Stimulated activated CD4-positive, alpha-beta T cell treated with anti-CD3 and anti-CD28 coated beads, Interleukin-2, amount 100 ng/mL, for 4 hours (primary cell): Measurements from ENCODE around the gene EPHA6.
"Not testable (repeated sequence)": the region's sequence is repeated elsewhere in the genome, so short reads cannot be mapped to it uniquely, and the experiment has no call there.

Experiments used
- DNase-seq: peaks from one replicate; pipeline ENCODE4 v3.0.0-alpha.2; 2020; ENCODE audit warnings: low read depth

The EPHA6 gene

GRCh38 chr3:97025612-97026011, 211.2 kb downstream of the EPHA6 start:
- DNase-seq = not testable (repeated sequence)

DNA sequence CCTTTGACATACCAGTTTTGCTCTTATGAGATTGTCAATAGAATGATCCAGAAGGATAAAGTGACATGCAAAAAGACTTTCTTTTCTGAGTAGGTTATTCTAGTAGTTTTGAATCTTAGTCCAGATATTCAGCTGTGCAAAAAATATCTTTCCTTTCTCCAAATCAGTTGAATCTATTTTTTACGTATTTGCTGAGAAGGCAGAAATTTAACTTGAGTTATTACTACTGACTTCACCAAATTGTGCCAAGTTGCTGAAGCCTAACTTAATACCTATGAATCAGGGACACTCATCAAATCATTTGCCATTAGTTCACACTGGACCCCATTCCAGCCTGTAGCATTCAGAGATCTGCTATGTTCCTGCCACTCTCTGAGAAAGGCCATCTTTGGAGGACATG, 215.6 kb downstream of the EPHA6 start:
- no peak for DNase-seq

GRCh38 chr3:97037294-97037943, 223.0 kb downstream of the EPHA6 start:
- DNase-seq = no peak

DNA sequence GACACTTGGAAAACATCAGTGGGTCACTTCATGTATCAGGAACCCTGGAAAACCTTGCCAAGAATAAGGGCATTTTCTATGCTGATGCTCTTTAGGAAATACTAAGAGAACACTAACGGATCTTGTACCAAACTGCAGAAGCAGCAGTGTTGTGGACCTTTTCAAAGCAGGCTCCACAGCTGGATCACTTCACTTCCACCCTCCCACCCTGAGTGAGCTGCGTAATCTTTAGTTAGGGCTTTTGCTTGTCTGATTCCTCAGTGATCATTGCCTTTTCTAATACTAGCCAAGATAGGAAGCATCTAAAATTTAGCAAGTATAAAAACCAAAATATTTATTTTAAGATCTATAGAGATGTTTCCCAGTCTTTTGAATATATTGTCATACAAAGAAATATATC, 229.0 kb downstream of the EPHA6 start:
- no peak for DNase-seq

DNA sequence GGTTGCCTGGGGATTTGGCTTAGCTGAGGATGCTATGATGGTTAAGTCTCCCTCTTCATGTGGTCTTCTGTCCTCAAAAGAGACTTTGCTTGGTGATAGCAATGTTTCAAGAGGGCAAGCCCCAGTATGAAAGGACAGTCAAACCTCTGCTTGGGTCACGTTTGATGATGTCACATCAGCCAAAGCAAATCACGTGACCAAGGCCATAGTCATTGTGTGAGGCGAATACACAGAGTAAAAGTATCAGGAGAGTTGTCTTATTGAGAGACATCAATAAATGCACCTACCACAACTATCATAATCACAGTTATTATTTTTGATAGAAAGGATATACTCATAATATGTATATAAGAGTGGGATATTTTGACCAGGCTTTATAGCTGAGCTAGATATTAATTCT, 243.0 kb downstream of the EPHA6 start:
- no peak for DNase-seq

- no peak for DNase-seq
These were observed 244.8 kb downstream of the EPHA6 start for GRCh38 chr3:97059168-97059567.

GRCh38 chr3:97066531-97066930, 252.1 kb downstream of the EPHA6 start:
- no peak for DNase-seq

- no peak for DNase-seq
These were observed 255.9 kb downstream of the EPHA6 start for GRCh38 chr3:97070302-97070701.

- DNase-seq = no peak
These were observed 260.2 kb downstream of the EPHA6 start for GRCh38 chr3:97074546-97074945.

- DNase-seq = no peak
These were observed 262.3 kb downstream of the EPHA6 start for GRCh38 chr3:97076673-97077072.

DNA sequence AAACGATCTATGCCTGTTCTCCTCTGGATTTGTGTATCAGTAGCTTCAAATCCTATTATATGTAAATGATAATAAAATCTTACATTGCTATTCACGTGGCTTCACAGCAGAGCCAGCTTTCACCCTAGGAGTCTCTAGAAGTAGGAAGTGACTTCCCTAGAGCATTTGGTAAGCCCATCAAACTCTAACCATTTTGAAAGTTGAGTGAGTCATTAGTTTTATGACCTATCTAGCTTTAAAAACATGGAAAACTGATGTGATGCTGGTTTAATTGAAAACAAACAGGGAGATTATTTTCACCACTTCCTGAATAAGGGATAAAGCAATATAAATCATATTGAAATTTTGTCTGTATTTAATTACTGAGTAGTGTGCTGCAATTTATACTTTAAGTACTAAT, 275.2 kb downstream of the EPHA6 start:
- no peak for DNase-seq

- no peak for DNase-seq
These were observed 288.2 kb downstream of the EPHA6 start for GRCh38 chr3:97102641-97103040.

DNA sequence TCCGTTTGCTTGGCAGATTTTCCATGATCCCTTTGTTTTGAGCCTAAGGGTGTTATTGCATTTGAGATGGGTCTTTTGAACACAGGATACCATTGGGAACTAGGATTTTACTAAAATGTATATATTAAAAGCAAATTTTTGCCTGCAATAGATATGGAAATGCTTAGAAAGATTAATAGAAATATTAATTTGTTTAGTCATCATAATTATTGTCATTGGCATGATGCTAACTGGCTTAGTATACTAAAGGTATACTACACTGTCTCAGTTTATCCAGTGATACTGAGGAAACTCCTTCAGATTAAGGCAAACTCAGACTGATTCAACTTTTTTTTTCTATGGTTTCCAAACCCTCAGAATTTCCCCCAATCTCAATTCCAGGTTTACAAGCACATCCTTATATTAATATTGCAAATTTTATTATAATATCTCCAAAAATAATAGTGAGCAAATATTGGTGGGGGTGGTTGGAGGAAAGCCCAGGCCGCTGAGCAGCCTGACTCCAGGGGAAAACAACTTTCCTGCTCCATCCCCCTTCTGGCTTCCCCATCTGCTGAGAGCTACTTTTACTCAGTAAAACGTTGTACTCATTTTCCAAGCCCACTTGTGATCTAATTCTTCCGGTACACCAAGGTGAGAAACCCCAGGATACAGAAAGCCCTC, 291.7 kb downstream of the EPHA6 start:
- DNase-seq = no peak

DNA sequence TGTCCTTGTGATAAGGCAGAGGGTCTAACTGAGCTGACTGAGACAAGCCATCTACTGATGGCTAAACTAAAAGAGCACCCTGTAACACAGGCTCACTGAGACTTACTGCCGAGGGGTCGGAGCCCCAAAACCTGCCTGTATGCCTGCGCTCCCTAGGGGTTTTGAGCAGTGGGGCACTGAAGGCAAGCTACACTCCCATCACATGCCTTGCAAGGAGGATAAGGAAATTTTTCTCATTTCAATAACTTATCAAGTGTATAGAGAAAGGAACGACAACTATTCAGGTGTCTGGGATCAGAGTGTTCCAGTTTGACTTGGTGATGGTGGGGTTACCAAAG, 292.2 kb downstream of the EPHA6 start:
- no peak for DNase-seq

DNA sequence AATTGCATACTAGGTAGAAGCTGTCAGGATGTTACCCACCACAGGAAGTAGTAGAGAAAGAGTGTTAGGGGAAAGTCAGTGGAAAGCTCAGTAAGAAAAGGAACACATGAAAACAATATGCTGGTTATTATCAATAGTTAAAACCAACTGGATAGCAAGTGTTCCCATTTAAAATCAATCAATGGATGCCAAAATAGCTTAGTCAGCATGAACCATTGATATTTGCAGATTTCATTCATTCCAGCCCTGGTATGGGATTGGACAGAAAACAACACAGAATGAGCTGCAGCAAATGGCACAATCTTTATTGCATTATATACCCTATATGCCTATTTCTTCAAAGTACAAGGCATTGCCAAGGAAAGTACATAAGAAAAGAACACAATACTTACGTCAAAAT, 293.7 kb downstream of the EPHA6 start:
- no peak for DNase-seq

- no peak for DNase-seq
These were observed 296.9 kb downstream of the EPHA6 start for GRCh38 chr3:97111244-97111643.

DNA sequence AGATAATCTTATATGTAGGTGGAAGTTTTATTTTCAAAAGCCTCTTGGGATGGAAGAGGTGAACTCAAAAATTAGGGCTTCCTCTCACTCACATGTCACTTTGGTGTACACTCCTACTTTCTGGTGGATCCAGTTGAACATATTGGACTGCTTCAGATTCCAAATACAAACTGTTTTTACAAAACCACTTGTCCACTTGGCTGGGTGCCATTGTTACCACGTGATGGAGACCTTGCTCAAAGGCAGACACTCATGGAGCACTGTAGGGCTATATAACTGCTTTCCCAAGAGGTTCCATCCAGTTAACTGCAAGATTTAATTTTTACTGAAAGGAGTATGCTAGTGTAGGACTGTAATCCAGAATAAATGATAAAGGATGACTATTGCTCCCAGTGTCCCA, 307.0 kb downstream of the EPHA6 start:
- no peak for DNase-seq

DNA sequence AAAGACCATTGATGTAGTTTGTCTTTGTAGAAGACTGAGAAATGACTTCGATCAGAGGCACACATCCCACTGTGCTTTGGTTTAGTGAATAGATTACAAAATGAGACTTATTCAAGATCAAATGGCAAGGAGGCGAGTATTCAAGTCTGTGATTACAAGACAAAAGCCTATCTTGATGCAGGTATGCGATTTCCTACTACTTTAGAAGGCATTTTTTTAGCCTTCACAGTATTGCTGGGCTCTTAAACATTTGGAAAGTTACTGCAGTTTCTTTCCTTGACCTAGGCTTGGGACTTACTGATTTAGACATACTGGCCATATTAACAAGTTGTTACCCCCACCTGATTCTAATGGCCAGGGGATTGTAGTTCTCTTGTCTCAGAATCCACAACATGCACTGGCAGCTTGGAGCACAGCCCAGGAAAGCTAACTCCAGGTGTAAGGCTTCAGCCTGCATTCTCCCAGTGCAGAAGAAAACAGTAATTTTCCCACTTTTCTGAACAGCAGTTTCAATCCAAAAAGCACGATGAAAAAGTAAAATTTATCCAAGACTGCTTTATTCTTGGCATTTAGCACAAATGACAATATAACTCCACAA, 311.6 kb downstream of the EPHA6 start:
- no peak for DNase-seq

- DNase-seq = no peak
These were observed 317.1 kb downstream of the EPHA6 start for GRCh38 chr3:97131476-97131875.

DNA sequence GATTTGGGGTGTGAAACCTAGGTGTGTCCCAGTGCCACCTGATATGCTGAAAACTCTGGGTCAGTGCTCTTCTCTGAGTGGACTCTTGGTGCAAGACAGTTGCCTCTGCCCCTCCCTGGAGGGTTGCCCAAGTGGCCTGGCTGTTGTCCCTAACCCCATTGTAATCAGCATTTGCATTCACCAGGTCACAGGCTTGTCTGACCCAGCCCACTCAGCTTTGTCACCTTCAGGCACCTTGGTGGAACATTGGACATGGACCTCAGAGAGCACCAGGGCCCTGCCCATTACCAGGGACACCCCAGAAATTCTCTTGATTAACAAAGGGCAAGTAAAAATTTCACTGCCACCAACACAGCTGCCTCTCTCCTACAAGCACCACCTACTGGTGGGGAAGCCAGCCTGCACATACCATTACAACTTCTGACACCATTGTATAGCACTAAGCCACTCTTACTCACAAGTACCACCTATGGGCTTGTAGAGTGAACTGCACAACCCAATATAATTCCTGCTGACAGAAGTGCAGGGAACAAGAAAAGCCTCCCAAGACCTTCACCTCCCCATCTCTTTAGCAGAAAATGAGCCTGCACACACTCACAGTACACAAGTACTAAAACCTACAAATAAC, 324.6 kb downstream of the EPHA6 start:
- no peak for DNase-seq

- DNase-seq = no peak
These were observed 334.5 kb downstream of the EPHA6 start for GRCh38 chr3:97148931-97149330.

DNA sequence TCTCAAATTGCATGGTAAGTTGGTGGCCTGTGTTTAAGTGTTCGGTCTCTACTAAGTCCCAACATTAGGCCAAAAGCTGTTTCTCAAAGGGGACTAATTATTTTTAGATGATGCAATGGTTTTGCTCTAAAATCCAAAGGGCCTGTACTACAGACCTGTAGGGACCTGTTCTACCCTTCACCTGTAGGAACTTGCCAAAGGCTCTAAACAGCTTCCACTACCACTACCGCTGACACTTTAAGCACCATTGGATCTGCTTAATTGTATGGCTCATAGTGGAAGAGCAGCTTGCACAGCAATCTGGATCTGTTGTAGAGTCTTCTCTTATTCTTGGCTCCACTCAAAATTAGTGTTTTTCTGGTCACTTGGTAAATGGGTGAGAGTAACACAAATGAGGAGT, 346.8 kb downstream of the EPHA6 start:
- no peak for DNase-seq

DNA sequence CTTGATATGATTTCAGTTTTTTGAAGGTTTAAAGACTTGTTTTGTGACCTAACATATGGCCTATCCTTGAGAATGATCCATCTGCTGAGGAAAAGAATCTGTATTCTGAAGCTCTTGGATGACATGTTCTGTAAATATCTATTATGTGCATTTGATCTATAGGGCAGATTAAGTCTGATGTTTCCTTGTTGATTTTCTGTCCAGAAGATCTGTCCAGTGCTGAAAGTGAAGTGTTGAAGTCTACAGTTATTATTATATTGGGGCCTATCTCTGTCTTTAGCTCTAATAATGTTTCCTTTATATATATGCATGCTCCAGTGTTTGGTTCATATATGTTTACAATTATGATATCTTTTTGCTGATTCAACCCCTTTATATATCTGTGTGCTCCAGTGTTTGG, 362.8 kb downstream of the EPHA6 start:
- no peak for DNase-seq
